ENCODE measurements around the gene LRRC52. TPM values are rescaled to one million over a fixed set of nuclear protein-coding genes. Genes with fewer than 3 reads are reported as not detected.

Gene LRRC52, protein sequence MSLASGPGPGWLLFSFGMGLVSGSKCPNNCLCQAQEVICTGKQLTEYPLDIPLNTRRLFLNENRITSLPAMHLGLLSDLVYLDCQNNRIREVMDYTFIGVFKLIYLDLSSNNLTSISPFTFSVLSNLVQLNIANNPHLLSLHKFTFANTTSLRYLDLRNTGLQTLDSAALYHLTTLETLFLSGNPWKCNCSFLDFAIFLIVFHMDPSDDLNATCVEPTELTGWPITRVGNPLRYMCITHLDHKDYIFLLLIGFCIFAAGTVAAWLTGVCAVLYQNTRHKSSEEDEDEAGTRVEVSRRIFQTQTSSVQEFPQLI
- not detected in 2 replicates for total RNA-seq

DNA sequence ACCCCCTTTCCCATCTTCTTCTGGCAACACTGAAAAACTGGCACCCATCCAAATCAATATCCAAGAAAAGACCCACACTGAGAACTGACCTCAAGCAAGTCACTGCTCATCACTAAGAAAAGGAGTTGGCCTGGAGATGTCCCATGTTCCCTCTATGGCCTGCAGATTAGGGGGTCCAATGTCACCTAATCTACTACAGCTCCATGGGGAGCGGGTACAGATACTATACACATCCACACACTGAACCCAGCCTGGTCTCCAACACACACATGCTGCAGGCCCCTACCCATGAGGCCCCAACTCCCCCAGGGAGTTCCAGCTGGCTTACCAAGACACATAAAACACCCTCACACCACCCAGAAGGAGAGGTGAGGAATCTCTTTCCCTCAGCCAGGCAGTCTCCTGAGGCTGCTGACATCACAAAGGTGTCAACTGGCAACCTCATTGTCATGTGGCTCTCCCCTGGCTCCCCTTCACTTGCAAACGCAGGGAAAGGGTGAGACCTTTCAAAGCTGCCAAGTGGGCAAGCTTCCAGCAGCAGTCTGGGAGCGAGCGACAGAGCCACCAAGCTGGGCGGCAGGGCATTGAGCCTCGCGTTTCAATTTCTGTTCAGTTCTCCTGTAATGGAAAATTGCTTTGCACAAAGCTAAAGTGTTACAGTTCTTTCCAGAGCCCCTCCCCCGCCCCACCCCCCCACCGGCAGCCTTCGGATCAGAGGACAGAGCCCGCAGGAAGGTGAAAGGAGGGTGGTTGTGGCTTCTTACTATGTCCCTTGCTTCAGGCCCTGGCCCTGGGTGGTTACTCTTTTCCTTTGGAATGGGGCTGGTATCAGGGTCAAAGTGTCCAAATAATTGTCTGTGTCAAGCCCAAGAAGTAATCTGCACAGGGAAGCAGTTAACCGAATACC lies at the start of gene LRRC52:
Gene LRRC52, plus strand, starts transcription at position 469 of the 907 bp plus-strand sequence. Its CDS starts 297 bp downstream, at position 766.
- no peak within 1 kb of the TSS for H3K27ac Mint-ChIP-seq
- DNase-seq (no peak), ATAC-seq (ENCODE audit: low read depth) (no peak)
- peaks cover 31% of the 10 kb centered on the region for H3K27me3 Mint-ChIP-seq
- H3K4me1 Mint-ChIP-seq, result no peaks in the 10 kb centered on the region
- H3K36me3 Mint-ChIP-seq (ENCODE audit: low read depth), result no peaks in the 10 kb centered on the region
- ChIA-PET CTCF (no interaction called here), POLR2A (no interaction called here)
- no peak within 1 kb of the TSS for H3K4me3 Mint-ChIP-seq
- intact Hi-C loops (cut with micrococcal nuclease), result no loop called here
- no peaks in the 10 kb centered on the region for H3K9me3 Mint-ChIP-seq
- TF ChIP-seq, protein P1, sequence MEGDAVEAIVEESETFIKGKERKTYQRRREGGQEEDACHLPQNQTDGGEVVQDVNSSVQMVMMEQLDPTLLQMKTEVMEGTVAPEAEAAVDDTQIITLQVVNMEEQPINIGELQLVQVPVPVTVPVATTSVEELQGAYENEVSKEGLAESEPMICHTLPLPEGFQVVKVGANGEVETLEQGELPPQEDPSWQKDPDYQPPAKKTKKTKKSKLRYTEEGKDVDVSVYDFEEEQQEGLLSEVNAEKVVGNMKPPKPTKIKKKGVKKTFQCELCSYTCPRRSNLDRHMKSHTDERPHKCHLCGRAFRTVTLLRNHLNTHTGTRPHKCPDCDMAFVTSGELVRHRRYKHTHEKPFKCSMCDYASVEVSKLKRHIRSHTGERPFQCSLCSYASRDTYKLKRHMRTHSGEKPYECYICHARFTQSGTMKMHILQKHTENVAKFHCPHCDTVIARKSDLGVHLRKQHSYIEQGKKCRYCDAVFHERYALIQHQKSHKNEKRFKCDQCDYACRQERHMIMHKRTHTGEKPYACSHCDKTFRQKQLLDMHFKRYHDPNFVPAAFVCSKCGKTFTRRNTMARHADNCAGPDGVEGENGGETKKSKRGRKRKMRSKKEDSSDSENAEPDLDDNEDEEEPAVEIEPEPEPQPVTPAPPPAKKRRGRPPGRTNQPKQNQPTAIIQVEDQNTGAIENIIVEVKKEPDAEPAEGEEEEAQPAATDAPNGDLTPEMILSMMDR (IDR thresholded peaks at IDR 0.05), result no peak

DNA sequence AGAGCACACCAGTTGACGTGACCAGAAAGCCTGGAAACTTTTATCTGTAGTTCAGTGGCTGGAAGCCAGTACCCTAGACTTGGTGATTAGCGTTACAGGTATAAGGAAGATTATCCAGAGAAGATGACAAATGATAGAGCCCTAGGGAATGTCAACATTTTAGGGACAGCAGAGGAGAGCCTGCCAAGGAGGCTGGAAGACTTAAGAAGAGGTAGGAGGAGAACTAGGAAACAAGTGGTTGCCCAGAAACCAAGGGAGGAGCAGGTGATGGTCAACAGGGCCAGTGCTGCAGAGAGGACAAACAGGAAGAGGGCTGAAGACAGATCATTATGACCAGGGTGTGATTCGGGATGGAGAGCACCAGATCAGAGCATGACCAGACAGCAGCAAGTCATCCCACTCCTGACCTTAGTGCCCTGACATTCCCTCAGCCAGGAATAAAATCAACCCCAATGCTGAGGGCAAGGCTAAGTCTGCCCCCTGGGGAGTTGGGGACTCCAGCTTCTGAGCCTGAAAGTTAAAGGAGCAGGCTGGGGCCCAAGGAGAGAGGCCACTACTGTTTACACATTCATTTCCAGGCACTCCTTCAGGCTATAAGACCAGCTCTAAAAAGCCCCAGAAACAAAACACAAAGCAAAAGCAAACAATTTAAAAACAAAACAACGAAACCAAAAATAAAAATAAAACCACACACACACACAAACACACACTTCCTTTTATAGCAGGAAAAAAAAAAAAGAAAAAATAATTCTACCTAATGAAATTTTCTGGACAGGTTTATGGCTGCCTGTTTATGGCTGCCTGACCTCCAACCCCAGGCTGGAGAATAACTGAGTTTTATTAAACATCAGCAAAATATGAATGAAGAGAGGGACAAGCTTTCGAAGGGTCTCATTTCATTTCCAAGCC lies 48.6 kb upstream of the LRRC52 start:
- intact Hi-C loops (cut with micrococcal nuclease), result no loop called here
- Mint-ChIP-seq H3K36me3 (ENCODE audit: low read depth) (no peaks in the 10 kb centered on the region), H3K9me3 (no peaks in the 10 kb centered on the region), H3K4me1 (no peaks in the 10 kb centered on the region), H3K4me3 (no peak overlapping the region), H3K27ac (no peak overlapping the region), H3K27me3 (peaks cover 9% of the 10 kb centered on the region)
- ChIA-PET POLR2A (no interaction called here), CTCF (no interaction called here)
- TF ChIP-seq, protein P1 (IDR thresholded peaks at IDR 0.05), result no peak
- ATAC-seq (ENCODE audit: low read depth) (no peak), DNase-seq (no peak)

DNA sequence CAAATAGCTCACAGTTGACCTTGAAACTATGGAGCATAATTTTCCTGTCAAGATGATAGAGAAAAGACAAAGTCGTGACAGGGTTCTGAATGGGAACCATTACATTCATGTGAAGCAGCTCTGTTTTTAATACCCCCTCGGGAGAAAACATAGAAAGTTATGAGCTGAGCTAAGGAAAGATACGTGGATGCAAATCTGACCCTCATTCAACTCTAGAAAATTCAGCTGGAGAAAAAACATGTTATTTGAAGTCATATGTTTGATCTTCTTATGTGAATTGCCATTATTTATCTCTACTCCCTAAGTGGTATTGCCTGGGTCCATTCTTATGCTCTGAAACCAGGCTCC lies 48.0 kb upstream of the LRRC52 start:
- H3K9me3 Mint-ChIP-seq, result no peaks in the 10 kb centered on the region
- TF ChIP-seq, protein P1 (IDR thresholded peaks at IDR 0.05), result no peak

DNA sequence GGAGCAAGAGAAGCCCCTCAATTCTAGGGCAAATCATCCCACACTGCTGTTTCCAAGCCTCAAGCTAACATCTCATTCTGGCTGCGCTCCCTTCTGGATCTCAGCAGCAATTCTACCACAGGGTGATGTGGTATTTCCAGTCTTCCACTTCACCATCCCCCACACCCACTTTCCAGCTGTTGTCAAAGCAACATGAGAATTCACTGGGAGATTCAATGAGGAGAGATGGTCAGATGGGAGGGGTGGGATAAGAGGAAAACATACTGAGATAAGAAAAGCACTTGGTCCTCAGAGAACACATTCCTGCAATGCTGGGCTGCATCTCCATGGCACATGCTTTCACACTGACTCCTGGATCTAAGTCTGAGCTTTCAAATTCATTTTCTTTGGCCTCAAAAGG lies 47.3 kb upstream of the LRRC52 start:
- H3K4me3 Mint-ChIP-seq, result no peak overlapping the region
- no peak for ATAC-seq (ENCODE audit: low read depth)
- intact Hi-C loops (cut with micrococcal nuclease), result no loop called here
- no peaks in the 10 kb centered on the region for H3K9me3 Mint-ChIP-seq
- H3K36me3 Mint-ChIP-seq (ENCODE audit: low read depth), result no peaks in the 10 kb centered on the region
- H3K27me3 Mint-ChIP-seq, result peaks cover 12% of the 10 kb centered on the region
- no peaks in the 10 kb centered on the region for H3K4me1 Mint-ChIP-seq
- ChIA-PET CTCF (no interaction called here), POLR2A (no interaction called here)
- H3K27ac Mint-ChIP-seq, result no peak overlapping the region
- TF ChIP-seq, protein P1 (IDR thresholded peaks at IDR 0.05), result no peak
- no peak for DNase-seq

More for the DNA sequence above, 48.0 kb upstream of the LRRC52 start:
- Mint-ChIP-seq H3K4me3 (no peak overlapping the region), H3K27ac (no peak overlapping the region), H3K4me1 (no peaks in the 10 kb centered on the region), H3K27me3 (peaks cover 8% of the 10 kb centered on the region), H3K36me3 (ENCODE audit: low read depth) (no peaks in the 10 kb centered on the region)
- DNase-seq (no peak), ATAC-seq (ENCODE audit: low read depth) (no peak)
- ChIA-PET POLR2A (no interaction called here), CTCF (no interaction called here)
- intact Hi-C loops (cut with micrococcal nuclease), result no loop called here
